GM12874 (cell line): Measurements from ENCODE around the gene BTF3.

Experiments used
- TF ChIP-seq, protein P1 (sequence below): IDR thresholded peaks from 2 replicates; pipeline ENCODE4 v1.5.1; 2011; ENCODE audit warnings: low read depth, mild to moderate bottlenecking, control low read depth, low read length, moderate library complexity; ENCODE audit not compliant: insufficient read depth

Gene BTF3

DNA sequence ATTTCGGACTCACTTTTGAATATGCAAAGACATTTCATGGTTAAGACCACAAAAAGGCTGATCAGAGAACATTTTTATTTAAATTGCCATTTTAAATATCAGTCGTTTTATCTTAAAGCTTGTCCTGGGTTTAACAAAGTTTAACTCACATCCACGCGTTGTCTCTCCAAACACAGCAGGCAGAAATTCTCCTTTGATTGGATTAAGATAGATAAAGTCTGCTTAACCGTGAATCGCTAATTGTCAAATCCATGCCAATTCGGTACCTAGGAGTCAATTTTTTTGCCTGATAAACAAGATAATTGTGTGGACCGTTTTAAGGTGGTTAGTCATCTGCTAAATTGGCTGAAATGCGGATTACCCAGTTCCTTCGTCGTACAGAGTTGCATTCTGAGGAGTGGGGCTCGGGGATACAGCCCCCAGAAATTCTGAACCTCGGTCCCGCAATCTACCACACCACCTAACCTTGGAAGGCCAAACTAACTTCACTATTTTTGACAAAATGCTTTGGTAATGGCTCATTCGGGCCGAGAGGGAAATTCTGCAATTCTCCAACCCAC lies 665 bp upstream of the BTF3 start:
- TF ChIP-seq, protein P1, sequence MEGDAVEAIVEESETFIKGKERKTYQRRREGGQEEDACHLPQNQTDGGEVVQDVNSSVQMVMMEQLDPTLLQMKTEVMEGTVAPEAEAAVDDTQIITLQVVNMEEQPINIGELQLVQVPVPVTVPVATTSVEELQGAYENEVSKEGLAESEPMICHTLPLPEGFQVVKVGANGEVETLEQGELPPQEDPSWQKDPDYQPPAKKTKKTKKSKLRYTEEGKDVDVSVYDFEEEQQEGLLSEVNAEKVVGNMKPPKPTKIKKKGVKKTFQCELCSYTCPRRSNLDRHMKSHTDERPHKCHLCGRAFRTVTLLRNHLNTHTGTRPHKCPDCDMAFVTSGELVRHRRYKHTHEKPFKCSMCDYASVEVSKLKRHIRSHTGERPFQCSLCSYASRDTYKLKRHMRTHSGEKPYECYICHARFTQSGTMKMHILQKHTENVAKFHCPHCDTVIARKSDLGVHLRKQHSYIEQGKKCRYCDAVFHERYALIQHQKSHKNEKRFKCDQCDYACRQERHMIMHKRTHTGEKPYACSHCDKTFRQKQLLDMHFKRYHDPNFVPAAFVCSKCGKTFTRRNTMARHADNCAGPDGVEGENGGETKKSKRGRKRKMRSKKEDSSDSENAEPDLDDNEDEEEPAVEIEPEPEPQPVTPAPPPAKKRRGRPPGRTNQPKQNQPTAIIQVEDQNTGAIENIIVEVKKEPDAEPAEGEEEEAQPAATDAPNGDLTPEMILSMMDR = no peak

DNA sequence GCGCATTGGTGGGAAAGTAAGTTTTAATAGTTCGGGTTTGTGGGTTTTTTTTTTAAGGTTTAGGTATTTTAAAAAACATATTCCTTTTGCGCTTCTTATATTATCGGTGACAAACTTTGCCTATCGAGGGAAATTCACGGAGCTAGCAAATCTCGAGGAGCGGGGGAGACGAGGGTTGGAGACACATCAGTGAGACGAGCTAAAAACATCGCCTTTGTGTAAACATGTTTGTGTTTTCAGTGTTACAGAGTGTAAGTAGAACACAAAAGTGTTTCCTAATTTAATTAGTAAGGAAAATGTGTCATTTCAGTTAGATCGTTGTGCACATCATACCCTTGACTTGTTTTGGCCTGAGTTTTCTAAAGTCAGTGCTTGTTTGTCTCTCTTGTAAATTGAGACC lies 945 bp downstream of the BTF3 start:
- TF ChIP-seq, protein P1 = no peak

DNA sequence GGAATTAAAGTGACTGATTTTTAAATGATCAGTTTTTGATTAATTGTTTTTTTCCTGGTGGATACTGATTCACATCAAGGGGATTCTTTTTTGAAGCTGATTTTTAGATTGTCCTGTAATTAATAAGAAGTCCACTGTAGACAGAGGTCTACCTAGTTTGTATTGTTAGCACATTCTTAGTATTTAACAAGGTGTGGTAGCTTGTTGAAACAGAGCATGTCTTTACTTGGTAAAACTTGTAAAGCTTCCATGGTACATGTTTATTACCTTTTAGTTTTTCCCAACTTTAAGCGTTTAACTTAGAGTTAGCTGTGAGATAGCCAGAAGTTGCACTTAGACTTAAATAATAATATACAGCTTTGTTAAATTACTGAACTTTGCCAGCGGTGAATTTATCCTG lies 1.5 kb downstream of the BTF3 start:
- TF ChIP-seq, protein P1 = no peak

DNA sequence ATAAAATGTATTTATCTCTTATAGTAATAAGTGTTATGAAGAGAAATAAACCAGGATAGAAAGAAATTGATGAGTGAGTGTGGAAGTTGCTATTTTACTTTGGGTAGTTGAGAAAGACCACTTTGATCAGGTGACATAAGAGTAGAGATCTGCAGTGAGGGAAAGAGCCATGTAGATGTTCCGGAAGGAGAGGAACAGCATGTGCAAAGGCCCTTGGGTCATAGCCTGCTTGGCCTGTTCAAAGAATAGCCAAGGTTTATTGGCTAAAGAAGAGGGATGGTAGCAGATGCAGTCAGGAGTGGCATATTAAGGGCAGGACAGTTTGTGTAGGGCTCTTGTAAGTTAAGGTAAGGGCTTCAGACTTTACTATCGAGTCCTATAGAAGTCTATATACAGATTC lies 3.2 kb downstream of the BTF3 start:
- TF ChIP-seq, protein P1 = no peak

DNA sequence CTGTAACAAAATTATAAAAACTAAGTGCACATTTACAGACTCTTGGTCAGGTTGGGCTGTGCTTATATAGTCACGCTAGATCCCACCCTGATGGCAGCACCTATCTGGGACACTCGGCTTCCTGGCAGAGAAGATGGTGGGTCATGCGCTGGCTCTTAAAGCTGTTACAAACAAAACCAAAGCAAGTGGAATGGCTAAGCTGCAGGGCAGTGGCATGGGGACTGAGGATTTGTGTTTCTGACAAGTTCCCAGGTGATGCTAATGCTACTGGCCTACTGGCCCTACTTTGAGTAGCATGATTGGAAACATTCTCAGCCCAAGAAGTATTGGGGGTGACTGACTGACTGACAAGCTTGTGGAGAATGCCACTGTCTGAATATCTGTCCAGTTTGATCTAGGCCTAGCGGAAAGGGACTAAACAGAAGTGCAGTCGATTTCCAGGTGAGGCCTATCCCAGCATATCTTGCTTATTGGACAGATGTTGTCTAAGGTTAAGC lies 8.3 kb downstream of the BTF3 start:
- TF ChIP-seq, protein P1 = no peak

DNA sequence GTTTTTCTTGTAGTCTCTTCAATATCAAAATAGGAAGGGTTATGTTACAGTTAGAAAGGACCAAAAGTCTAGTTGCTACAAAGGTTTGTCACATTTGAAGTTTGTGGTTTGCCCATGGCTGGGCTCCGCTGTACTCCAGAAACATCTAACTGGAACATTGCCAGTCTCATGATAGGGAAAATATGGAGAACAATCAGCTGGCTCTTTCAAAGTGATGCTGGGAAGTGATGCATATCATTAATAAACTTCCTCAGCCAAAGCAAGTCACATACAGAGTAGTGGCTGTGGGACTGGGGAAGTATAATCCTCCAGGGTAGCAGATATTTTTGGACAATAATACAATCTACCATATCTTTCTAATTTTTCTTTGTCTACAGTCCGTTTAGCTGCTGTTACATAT lies 8.8 kb downstream of the BTF3 start:
- TF ChIP-seq, protein P1 = no peak

DNA sequence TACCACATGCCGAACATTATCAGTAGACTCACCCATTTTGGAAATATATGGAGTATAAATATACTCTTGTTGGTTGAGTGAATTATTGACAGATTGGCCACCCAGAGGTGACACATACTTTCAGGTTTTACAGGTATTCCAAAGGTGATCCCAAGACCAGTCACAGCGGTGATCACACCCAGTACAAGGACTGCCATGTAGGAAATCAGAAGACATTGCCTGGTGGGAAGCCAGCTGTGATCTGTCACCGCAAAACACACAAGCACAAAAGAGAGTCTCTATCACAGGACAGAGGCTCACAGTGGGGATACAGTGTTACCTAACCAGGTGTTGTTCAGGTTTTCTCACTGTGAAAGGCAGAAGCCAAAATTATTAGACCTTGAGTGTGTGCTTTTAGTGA lies 15.8 kb downstream of the BTF3 start:
- TF ChIP-seq, protein P1 = no peak
